A673 (cell line): ENCODE measurements around the gene KCNN1. TPM values are rescaled to one million over a fixed set of nuclear protein-coding genes. Genes with fewer than 3 reads are reported as not detected.

Experiments
- BruUV-seq: library from RNA; stranded (reverse); fragments of 400-500 nt; replicated peaks from 2 replicates; lab custom pipeline; 2021; lab: Mats Ljungman, UMichigan
- CTCF ChIA-PET: fragments of 300-600 bp; sonication (Branson Sonifier 250); formaldehyde crosslinking; loops from one replicate; lab custom pipeline; 2022; ENCODE audit warnings: antibody characterized with exemption; lab: Charles Lee
- POLR2A ChIA-PET: fragments of 300-600 bp; sonication (Branson Sonifier 250); formaldehyde crosslinking; loops from one replicate; lab custom pipeline; 2022; ENCODE audit warnings: antibody characterized with exemption; ENCODE audit not compliant: low non-redundant PET; lab: Charles Lee
- DNase-seq: peaks from one replicate; pipeline ENCODE4 v3.0.0-alpha.2; 2015; ENCODE audit warnings: low spot score
- H3K27ac ChIP-seq: fragments of 200-600 bp; sonication (generic); 2 replicates; pipeline ENCODE4 v1.5.1; 2016; ENCODE audit warnings: mixed run types, low read depth, mild to moderate bottlenecking, mixed read lengths, antibody characterized with exemption, low read length; ENCODE audit not compliant: poor library complexity, severe bottlenecking
- H3K27me3 ChIP-seq: fragments of 200-600 bp; sonication (generic); replicated peaks from 2 replicates; pipeline ENCODE4 v1.6.1; 2017; ENCODE audit warnings: mixed run types, low read depth, mild to moderate bottlenecking, mixed read lengths, antibody characterized with exemption, low read length; ENCODE audit not compliant: insufficient read depth, poor library complexity
- H3K36me3 ChIP-seq: fragments of 200-600 bp; sonication (generic); 2 replicates; pipeline ENCODE4 v1.6.1; 2016; ENCODE audit warnings: mixed run types, mild to moderate bottlenecking, mixed read lengths, antibody characterized with exemption, low read length; ENCODE audit not compliant: insufficient read depth, poor library complexity, severe bottlenecking
- H3K4me1 ChIP-seq: fragments of 200-600 bp; sonication (generic); 2 replicates; pipeline ENCODE4 v1.6.1; 2017; ENCODE audit warnings: mixed run types, mild to moderate bottlenecking, mixed read lengths, antibody characterized with exemption, low read length; ENCODE audit not compliant: insufficient read depth, poor library complexity, severe bottlenecking
- H3K4me3 ChIP-seq: fragments of 200-600 bp; sonication (generic); 2 replicates; pipeline ENCODE4 v1.5.1; 2016; ENCODE audit warnings: low read depth, mixed run types, mild to moderate bottlenecking, mixed read lengths, low read length; ENCODE audit not compliant: poor library complexity, severe bottlenecking
- H3K9me3 ChIP-seq: fragments of 200-600 bp; sonication (generic); 2 replicates; pipeline ENCODE4 v1.6.1; 2016; ENCODE audit warnings: mixed run types, low read depth, mild to moderate bottlenecking, mixed read lengths, antibody characterized with exemption, low read length; ENCODE audit not compliant: poor library complexity, severe bottlenecking
- EZH2 ChIP-seq: fragments of 200-600 bp; sonication (generic); IDR thresholded peaks from 2 replicates; pipeline ENCODE4 v1.6.1; 2017; ENCODE audit warnings: borderline replicate concordance, low read depth, mild to moderate bottlenecking, mixed read lengths, antibody characterized with exemption, low read length; ENCODE audit not compliant: poor library complexity, severe bottlenecking
- intact Hi-C: fragments of 100-400 bp; cut with micrococcal nuclease; formaldehyde crosslinking; loops from one replicate; pipeline ENCODE4 v1.10.0; 2022; ENCODE audit not compliant: unreplicated experiment
- total RNA-seq: library from RNA; stranded (reverse); gene quantifications from 2 replicates; pipeline ENCODE4 v1.2.3, GENCODE V29; 2021
- TF ChIP-seq, protein P1 (sequence below): fragments of 300-800, 200-600 bp; sonication (generic); conservative IDR thresholded peaks from 2 replicates; pipeline ENCODE4 v1.5.1; 2017; ENCODE audit warnings: low read depth, mild to moderate bottlenecking, antibody characterized with exemption, low read length, moderate library complexity, mixed read lengths

KCNN1 gene
- total RNA-seq, 1 experiment from 2014 or later, result 81.2 TPM

DNA sequence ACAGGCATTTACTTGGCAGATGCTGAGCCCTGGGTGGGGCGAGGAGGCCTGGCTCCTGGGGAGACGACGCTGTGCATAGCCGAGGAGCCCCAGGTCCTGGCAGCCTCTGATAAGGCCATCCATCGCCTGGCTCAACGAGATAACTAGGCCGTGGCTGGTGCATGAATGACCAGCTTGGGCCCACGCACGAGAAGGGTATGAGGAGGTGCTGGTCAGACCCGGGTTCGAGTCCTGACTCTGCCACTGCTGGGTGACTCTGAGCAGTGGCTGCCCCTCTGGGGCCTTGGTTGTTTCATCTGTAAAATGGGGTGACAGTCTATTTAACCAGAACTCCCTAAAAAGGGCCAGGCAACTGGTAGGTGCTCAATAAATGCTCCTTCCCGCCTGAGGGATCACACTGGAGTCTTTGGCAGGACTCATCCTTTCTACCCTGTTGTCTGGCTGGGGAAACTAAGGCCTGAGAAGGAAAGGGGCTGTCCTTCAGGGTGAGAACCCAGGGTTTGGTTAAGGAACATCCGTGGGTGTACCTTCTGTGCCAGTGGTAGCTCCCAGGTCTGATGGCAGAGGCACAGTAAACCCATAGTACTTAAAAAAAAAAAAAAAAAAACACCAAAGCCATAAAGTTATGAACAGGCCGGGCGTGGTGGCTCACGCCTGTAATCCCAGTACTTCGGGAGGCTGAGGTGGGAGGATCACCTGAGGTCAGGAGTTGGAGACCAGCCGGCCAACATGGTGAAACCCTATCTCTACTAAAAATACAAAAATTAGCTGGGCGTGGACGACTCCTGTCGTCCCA, 33.0 kb downstream of the KCNN1 start:
- no peak for DNase-seq
- Histone ChIP-seq H3K4me3 (no peak overlapping the region), H3K9me3 (no peaks in the 10 kb centered on the region), H3K36me3 (peaks cover 10% of the 10 kb centered on the region), H3K4me1 (peaks cover 13% of the 10 kb centered on the region), H3K27me3 (no peaks in the 10 kb centered on the region), H3K27ac (peak overlapping the region; percentile 91)
- no TSS peak for BruUV-seq
- ChIA-PET POLR2A (no interaction called here), CTCF (interaction anchor here (0.6 kb wide), 1 partner anchor 141 kb away, joined by 4 read pairs; no protein-coding TSS in a partner anchor)
- TF ChIP-seq, protein P1, sequence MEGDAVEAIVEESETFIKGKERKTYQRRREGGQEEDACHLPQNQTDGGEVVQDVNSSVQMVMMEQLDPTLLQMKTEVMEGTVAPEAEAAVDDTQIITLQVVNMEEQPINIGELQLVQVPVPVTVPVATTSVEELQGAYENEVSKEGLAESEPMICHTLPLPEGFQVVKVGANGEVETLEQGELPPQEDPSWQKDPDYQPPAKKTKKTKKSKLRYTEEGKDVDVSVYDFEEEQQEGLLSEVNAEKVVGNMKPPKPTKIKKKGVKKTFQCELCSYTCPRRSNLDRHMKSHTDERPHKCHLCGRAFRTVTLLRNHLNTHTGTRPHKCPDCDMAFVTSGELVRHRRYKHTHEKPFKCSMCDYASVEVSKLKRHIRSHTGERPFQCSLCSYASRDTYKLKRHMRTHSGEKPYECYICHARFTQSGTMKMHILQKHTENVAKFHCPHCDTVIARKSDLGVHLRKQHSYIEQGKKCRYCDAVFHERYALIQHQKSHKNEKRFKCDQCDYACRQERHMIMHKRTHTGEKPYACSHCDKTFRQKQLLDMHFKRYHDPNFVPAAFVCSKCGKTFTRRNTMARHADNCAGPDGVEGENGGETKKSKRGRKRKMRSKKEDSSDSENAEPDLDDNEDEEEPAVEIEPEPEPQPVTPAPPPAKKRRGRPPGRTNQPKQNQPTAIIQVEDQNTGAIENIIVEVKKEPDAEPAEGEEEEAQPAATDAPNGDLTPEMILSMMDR, result no peak
- TF ChIP-seq EZH2, result no peak
- intact Hi-C loops, result loop anchor here (5.0 kb wide), 1 partner anchor 128 kb away; the partner anchor contains the start of gene SLC5A5

DNA sequence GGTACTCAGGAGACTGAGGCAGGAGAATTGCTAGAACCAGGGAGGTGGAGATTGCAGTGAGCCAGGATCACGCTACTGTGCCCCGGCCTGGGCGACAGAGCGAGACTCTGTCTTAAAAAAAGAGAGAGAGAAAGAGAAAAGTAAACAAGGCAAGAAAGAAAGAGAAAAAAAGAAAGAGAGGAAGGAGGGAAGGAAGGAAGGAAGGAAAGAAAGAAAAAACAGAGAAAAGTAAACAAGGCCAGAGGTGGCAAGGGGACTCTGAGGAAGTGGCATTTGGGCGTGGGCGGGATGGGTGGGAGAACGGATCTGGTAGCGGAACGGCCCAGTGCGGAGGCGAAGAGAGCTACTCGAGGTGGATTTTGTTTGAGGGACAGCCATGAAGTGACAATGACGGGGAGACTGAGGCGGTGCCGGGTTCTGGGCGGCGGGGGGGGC, 33.6 kb downstream of the KCNN1 start:
- H3K27ac ChIP-seq, result peak overlapping the region; percentile 91
- DNase-seq, result no peak

DNA sequence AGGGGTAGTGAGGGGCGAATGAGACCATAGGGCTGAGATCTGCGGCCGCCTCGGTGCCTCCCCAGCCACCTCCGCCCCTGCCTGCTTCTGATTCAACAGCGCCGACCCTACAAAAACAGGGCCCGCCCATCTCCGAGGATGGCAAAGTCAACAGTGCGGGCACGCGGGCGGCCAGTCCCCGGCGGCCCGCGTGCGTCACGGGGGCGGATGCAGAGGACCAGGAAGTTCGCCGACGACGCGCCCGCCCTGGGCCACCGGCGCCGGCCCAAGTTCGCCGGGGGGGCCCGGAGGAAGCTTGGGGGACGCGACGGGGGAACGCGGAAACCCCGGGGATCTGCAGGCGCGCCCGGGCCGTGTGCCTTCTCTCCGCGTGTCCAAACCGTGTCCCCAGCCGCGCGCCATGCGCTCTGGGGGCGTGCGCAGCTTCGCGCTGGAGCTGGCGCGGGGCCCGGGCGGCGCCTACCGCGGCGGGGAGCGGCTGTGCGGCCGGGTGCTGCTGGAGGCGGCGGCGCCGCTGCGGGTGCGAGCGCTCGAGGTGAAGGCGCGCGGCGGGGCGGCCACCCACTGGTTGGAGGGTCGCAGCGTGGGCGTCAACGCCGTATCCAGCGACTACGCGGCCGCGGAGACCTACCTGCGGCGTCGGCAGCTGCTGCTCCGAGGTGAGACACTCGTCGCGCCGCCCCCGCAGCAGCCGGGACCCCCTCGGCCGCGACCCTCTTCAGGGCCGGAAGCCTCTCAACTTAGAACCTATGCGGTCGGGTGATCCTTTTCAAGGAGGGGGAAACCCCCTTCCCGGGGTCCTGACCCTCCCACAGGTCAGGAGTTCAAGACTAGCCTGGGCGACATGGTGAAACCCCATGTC, 34.2 kb downstream of the KCNN1 start:
- BruUV-seq, result no TSS peak
- Histone ChIP-seq H3K36me3 (peaks cover 6% of the 10 kb centered on the region), H3K4me3 (peak overlapping the region; percentile 72), H3K27ac (peak overlapping the region; percentile 91), H3K27me3 (no peaks in the 10 kb centered on the region), H3K4me1 (peaks cover 13% of the 10 kb centered on the region), H3K9me3 (no peaks in the 10 kb centered on the region)
- ChIA-PET CTCF (no interaction called here), POLR2A (interaction anchor here (0.6 kb wide), 1 partner anchor 93 kb away, joined by 3 read pairs; no protein-coding TSS in a partner anchor)
- TF ChIP-seq EZH2, result no peak
- TF ChIP-seq, protein P1, result no peak
- DNase-seq, result peak; percentile 92
- intact Hi-C loops, result loop anchor here (5.0 kb wide), 1 partner anchor 129 kb away; the partner anchor contains the start of gene SLC5A5

More for the DNA sequence above, 33.6 kb downstream of the KCNN1 start:
- H3K4me1 ChIP-seq, result peaks cover 13% of the 10 kb centered on the region
- no peaks in the 10 kb centered on the region for H3K27me3 ChIP-seq
- no peaks in the 10 kb centered on the region for H3K9me3 ChIP-seq
- peak overlapping the region; percentile 72 for H3K4me3 ChIP-seq
- POLR2A ChIA-PET, result no interaction called here
- TF ChIP-seq, protein P1, result no peak
- no peak for TF ChIP-seq EZH2
- peaks cover 6% of the 10 kb centered on the region for H3K36me3 ChIP-seq
- CTCF ChIA-PET, result no interaction called here
- intact Hi-C loops, result loop anchor here (5.0 kb wide), 1 partner anchor 128 kb away; the partner anchor contains the start of gene SLC5A5
- BruUV-seq, result no TSS peak
